NCI-H1105 (cell line): Measurements from ENCODE around the gene DCTPP1.

Experiments
- DNase-seq: peaks from one replicate; lab custom pipeline; 2025; lab: John Stamatoyannopoulos, UW

Gene DCTPP1

DNA sequence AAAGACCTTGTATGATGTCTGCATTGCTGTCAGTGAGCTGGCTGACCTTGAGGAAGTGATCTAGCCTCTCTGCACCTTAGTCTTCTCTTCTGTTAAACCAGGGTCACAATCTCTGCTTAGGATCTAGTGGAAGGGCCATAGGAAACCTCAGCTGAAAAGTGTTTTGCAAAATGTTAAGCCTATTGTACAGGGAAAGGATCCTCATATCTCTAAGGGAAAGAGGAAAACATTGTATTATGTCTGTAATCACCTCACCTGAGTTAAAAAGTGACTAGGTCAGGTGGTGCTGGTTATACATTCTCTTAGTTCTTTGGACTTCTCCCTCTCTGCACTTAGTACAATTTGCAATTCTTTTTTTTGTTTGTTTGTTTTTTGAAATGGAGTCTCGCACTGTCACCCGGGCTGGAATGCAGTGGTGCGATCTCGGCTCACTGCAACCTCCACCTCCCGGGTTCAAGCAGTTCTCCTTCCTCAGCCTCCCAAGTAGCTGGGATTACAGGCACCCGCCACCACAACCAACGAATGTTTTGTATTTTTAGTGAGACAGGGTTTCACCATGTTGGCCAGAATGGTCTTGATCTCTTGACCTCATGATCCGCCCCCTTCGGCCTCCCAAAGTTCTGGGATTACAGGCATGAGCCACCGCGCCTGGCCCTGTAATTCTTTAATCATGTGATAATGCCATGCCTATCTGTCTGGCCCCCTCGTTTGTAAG lies 17.8 kb upstream of the DCTPP1 start:
- DNase-seq, result no peak

- DNase-seq, result no peak
Observed at GRCh38 chr16:30446203-30446595, 16.4 kb upstream of the DCTPP1 start.

GRCh38 chr16:30445408-30446202 lies 15.8 kb upstream of the DCTPP1 start, which contains the start of gene SEPHS2:
Gene SEPHS2, minus strand, starts transcription at chr16:30445874. Its CDS starts 147 bp downstream, at chr16:30445727.
- peak; percentile 91 for DNase-seq

GRCh38 chr16:30445149-30445407 lies 15.2 kb upstream of the DCTPP1 start:
- no peak for DNase-seq

DNA sequence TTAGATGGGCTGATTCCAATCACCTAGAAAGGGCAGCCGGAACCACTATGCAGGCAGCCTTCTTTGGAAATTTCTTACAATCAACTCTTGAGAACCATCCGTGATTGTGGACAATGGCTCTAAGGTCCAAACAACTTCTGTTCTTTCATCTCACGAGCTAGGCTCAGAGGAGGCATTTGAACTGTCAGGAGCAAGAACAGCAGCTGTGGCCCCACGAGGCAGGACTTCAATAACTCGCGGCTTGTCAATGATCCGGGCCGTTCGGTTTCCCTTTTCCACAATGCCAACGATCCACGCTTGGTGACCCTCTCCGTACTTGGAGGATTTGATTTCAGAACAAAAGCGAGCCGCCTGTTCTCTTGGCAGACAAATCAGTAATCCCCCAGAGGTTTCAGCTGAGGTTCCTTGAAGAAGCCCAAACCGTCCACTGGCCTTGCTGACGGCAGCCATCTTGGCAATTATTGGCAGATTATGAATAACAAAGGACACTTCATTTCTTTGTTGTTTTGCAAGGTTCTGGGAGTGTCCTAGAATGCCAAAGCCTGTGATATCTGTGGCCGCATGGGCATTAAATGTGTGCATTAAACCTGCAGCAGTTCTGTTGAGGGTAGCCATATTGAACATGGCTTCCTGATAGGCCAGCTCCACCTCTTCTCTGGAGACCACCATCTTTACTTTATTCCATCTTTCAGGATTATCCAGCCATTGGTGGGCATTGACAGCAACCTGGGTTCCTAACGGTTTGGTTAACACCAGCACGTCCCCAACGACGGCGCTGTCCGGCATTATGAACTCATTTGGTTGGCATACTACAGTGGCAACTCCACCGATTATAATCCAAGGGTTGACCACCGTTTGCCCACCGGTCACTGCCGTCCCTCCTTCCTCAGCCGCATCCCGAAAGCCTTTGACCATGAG lies 14.7 kb upstream of the DCTPP1 start:
- no peak for DNase-seq

- no peak for DNase-seq
Observed at GRCh38 chr16:30443631-30444030, 13.8 kb upstream of the DCTPP1 start.

GRCh38 chr16:30439720-30440348 lies 10.0 kb upstream of the DCTPP1 start:
- DNase-seq, result no peak

DNA sequence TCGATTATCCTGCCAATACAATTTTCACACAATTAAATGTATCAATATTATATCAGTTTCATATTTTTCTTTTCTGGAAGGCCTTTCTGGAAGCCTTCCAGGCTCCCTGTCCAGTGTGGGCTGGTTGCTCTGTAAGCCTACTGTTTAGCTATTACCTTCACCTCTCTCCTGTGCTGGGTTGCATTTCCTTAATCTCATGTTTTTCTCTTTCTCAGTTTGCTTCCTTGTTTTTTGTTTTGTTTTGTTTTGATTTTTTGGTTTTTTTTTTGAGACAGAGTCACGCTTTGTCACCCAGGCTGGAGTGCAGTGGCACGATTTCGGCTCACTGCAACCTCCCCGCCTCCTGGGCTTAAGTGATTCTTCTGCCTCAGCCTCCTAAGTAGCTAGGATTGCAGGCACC lies 9.0 kb upstream of the DCTPP1 start:
- no peak for DNase-seq

GRCh38 chr16:30437511-30438046 lies 7.7 kb upstream of the DCTPP1 start:
- DNase-seq, result no peak

DNA sequence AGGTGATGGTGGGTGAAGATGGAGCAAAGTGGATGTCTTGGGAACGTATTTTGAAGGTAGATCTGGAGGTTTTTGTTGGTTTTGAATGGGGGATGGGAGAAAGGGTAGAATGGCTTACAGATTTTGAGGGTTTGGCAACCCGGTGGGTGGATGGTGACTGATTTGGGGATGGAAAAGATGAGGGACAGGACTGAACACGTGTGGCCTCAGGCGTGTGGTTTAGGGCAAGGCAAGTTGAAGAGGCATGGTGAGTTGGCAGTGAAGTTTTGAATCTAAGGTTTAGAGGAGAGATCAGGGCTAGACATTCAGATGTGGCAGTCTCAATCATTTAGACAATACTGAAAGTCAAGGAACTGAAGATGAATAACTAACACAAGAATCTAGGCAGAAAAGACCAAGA lies 5.0 kb upstream of the DCTPP1 start:
- no peak for DNase-seq

DNA sequence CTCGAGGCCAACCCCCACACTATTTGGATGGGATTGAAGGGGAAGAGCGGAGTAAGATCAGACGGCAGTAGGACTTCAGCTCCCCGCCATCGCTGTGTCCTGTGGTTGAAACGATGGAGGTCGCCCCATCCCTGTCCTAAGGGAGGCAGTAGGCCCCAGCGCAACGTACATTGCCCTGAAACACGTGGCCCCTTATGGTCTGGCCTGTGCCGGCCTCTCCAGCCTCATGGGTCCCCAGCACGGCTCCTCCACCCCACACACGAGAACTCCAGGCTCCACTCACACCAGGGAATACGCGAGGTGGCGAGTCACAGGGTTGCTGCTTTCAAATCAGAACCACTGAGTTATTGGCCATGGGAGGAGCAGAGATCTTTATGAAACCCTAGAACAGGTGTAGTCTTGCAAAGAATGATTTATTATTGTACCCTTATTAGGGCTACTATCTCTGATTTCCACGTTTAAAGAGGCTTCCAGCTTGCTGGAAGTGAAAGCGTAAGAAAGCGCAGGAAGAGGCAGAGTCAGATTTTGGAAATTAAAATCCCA lies 669 bp upstream of the DCTPP1 start:
- no peak for DNase-seq

DNA sequence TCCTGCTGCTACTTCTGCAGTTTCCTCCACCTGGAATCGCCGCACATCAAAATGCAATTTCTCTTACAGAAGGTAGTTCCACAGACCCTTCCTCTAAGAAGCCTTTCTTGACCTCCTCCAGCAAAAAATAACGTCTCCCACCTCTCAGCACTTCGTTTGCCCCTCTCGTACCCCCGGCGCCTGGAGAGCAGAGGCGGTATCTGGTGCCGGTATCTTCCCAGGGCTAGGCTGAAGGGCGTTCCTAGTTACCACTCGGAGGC lies 482 bp downstream of the DCTPP1 start:
- no peak for DNase-seq

GRCh38 chr16:30428055-30428454 lies 1.8 kb downstream of the DCTPP1 start:
- DNase-seq, result no peak

- no peak for DNase-seq
Observed at GRCh38 chr16:30421010-30421409, 8.8 kb downstream of the DCTPP1 start.

GRCh38 chr16:30418350-30419181 lies 11.3 kb downstream of the DCTPP1 start:
- no peak for DNase-seq

DNA sequence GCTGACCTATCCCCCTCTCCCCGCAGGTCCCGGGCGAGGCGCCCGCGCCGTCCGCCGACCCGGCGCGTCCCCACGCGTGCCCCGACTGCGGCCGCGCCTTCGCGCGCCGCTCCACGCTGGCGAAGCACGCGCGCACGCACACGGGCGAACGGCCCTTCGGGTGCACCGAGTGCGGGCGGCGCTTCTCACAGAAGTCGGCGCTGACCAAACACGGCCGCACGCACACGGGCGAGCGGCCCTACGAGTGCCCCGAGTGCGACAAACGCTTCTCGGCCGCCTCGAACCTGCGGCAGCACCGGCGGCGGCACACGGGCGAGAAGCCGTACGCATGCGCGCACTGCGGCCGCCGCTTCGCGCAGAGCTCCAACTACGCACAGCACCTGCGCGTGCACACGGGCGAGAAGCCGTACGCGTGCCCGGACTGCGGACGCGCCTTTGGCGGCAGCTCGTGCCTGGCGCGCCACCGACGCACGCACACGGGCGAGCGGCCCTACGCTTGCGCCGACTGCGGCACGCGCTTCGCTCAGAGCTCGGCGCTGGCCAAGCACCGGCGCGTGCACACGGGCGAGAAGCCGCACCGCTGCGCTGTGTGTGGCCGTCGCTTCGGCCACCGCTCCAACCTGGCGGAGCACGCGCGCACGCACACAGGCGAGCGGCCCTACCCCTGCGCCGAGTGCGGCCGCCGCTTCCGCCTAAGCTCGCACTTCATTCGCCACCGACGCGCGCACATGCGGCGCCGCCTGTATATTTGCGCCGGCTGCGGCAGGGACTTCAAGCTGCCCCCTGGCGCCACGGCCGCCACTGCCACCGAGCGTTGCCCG lies 12.1 kb downstream of the DCTPP1 start:
- DNase-seq, result peak; percentile 92

DNA sequence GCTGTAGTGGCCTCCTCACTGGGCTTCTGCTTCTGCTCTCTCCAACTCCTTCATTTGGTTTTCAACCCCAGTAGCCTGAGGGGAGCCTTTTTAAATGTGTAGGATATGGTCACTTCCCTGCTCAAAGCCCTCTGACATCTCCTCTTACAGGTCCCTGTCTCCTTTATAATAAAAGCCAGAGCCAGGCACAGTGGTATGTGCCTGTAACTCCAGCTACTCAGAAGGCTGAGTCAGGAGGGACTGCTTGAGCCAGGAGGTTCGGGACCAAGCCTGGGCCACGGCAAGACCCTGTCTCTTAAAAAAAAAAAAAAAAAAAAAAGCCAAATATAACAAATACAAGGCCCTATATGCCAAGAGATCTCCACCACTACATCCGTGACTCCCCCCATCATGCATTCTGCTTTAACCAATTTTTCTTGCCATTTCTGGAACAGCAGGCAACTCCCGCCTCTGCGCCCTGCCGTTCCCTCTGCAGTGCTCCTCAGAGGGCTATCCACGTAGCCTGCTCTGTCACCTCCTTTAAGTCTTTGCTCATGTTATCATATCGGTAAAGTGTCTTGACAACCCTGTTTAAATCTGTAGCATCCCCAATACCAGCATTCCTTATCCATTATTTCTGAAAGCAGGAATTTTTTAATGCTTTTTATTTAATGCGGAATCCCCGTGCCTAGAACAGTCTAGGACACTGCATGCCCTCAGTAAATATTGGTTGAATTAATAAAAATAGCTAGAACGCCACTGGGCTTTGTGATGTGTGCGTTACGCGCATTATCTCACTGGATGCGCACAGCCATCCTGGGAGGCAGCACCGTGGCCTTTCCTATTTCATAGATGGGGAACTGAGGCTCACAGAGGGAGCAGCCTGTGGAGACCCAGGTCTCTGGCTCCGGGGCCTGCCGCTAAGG lies 13.0 kb downstream of the DCTPP1 start:
- no peak for DNase-seq

GRCh38 chr16:30416047-30416603 lies 13.7 kb downstream of the DCTPP1 start:
- DNase-seq, result no peak

DNA sequence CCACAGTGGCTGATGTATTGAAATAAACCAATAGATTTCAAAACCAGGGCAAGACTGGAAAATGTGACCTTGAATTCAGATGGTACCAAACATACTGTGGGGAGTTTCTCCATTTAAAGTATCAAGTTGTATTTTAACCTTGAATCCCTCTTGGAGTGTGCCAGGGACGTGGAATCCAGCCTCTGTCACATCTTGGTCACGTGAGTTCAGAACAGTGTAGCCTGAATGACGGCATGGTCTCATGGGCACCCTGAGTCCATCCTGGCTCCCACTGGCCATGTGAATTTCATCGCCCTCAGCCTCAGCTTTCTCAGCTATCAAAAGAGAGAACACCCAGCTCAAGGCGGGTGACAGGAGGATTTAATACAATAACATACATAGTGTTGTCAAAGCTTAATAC lies 15.7 kb downstream of the DCTPP1 start:
- DNase-seq, result no peak
